OCI-LY7 (cell line): ENCODE measurements around the gene KCNQ2. TPM values are rescaled to one million over a fixed set of nuclear protein-coding genes. Genes with fewer than 3 reads are reported as not detected.

Experiments
- BruUV-seq: library from RNA; stranded (reverse); fragments of 400-500 nt; replicated peaks from 2 replicates; lab custom pipeline; 2021; lab: Mats Ljungman, UMichigan
- CTCF ChIA-PET: fragments of 300-600 bp; sonication (Branson Sonifier 250); formaldehyde crosslinking; loops from one replicate; lab custom pipeline; 2022; ENCODE audit warnings: antibody characterized with exemption; ENCODE audit not compliant: unreplicated experiment; lab: Charles Lee
- POLR2A ChIA-PET: fragments of 300-600 bp; sonication (Branson Sonifier 250); formaldehyde crosslinking; loops from one replicate; lab custom pipeline; 2022; ENCODE audit warnings: antibody characterized with exemption; lab: Charles Lee
- DNase-seq: peaks from one replicate; pipeline ENCODE4 v3.0.0-alpha.2; 2015; ENCODE audit warnings: low spot score
- H2AFZ ChIP-seq: fragments of 200-600 bp; sonication (generic), shearing (Covaris generic); 2 replicates; pipeline ENCODE4 v1.6.1; 2014; ENCODE audit warnings: mild to moderate bottlenecking, antibody characterized with exemption, low read length, moderate library complexity
- H3K27ac ChIP-seq: fragments of 200-600 bp; sonication (generic); 2 replicates; pipeline ENCODE4 v1.5.1; 2014; ENCODE audit warnings: mixed run types, low read depth, mild to moderate bottlenecking, moderate library complexity, low read length, inconsistent platforms; ENCODE audit not compliant: poor library complexity, severe bottlenecking
- H3K36me3 ChIP-seq: fragments of 200-600 bp; sonication (generic); 2 replicates; pipeline ENCODE4 v1.6.1; 2014; ENCODE audit warnings: mild to moderate bottlenecking, antibody characterized with exemption, low read length, moderate library complexity, mixed read lengths; ENCODE audit not compliant: insufficient read depth
- H3K4me1 ChIP-seq: fragments of 200-600 bp; sonication (generic); 2 replicates; pipeline ENCODE4 v1.5.1; 2014; ENCODE audit warnings: mild to moderate bottlenecking, low read length; ENCODE audit not compliant: insufficient read depth, poor library complexity, severe bottlenecking
- H3K4me2 ChIP-seq: fragments of 200-600 bp; sonication (generic); 2 replicates; pipeline ENCODE4 v1.6.1; 2014; ENCODE audit warnings: mild to moderate bottlenecking, low read length
- H3K4me3 ChIP-seq: fragments of 200-600 bp; sonication (generic); 2 replicates; pipeline ENCODE4 v1.5.1; 2014; ENCODE audit warnings: mild to moderate bottlenecking, low read depth, low read length; ENCODE audit not compliant: poor library complexity, severe bottlenecking
- H3K79me2 ChIP-seq: fragments of 200-600 bp; sonication (generic); 2 replicates; pipeline ENCODE4 v1.6.1; 2016; ENCODE audit warnings: low read depth, mild to moderate bottlenecking, low read length, moderate library complexity, mixed read lengths; ENCODE audit not compliant: insufficient read depth
- H3K9me2 ChIP-seq: fragments of 200-600 bp; sonication (generic); 2 replicates; pipeline ENCODE4 v1.6.1; 2016; ENCODE audit warnings: mild to moderate bottlenecking, low read length, mixed read lengths; ENCODE audit not compliant: insufficient read depth
- H3K9me3 ChIP-seq: fragments of 200-600 bp; sonication (generic); 2 replicates; pipeline ENCODE4 v1.6.1; 2014; ENCODE audit warnings: mild to moderate bottlenecking, mixed run types, low read length, mixed read lengths
- H4K20me1 ChIP-seq: fragments of 200-600 bp; sonication (generic); 2 replicates; pipeline ENCODE4 v1.6.1; 2014; ENCODE audit warnings: mild to moderate bottlenecking, antibody characterized with exemption, low read length, moderate library complexity, mixed read lengths; ENCODE audit not compliant: insufficient read depth
- CTCF ChIP-seq: fragments of 200-600 bp; sonication (generic); conservative IDR thresholded peaks from 2 replicates; pipeline ENCODE4 v1.5.1; 2014; ENCODE audit warnings: mild to moderate bottlenecking, antibody characterized with exemption, low read length, moderate library complexity, mixed read lengths
- EZH2phosphoT487 ChIP-seq: fragments of 200-600 bp; sonication (generic); IDR thresholded peaks from 2 replicates; pipeline ENCODE4 v1.6.1; 2018; ENCODE audit warnings: low read depth, borderline replicate concordance, mild to moderate bottlenecking, mixed run types, antibody characterized with exemption, low read length, moderate library complexity, mixed read lengths
- intact Hi-C: fragments of 100-400 bp; cut with micrococcal nuclease; formaldehyde crosslinking; loops from one replicate; pipeline ENCODE4 v1.10.0; 2022; ENCODE audit not compliant: unreplicated experiment
- total RNA-seq, 2 experiments: library from RNA; depleted of rRNA in 1 of 2; stranded (reverse); fragments of >200 nt in 1 of 2; shearing (Covaris generic) in 1 of 2; gene quantifications; 2 replicates each; pipeline ENCODE4 v1.2.3, GENCODE V29; 2014 to 2022

Gene KCNQ2
- total RNA-seq, 2 experiments from 2014 or later, result not detected

DNA sequence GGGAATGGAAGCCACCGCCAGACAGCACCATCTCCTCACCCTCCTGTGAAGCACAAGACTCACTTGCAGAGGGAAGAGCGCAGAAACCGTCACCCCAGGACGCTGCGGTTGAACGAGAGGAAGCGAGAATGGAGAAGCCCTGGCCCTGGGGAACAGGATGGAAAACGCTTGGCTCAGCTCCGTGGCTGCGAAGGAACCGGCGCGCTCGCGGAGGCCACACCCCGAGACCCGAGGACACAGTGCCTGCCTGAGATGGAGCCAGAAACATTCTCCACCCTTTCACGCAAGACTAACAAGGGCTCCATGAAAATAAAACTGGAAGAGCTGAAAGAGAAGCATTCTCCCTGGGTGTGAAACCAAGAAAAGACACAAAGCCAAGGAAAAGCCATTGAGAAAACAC is 86.0 kb downstream of the KCNQ2 start:
- no peak overlapping the region for H3K4me3 ChIP-seq
- H3K9me2 ChIP-seq, result no peaks in the 10 kb centered on the region
- ChIA-PET CTCF (no interaction called here), POLR2A (no interaction called here)
- intact Hi-C loops, result no loop called here
- TF ChIP-seq EZH2phosphoT487 (no peak), CTCF (no peak)
- no peaks in the 10 kb centered on the region for H3K36me3 ChIP-seq
- no TSS peak for BruUV-seq
- no peak overlapping the region for H2AFZ ChIP-seq
- H3K9me3 ChIP-seq, result no peaks in the 10 kb centered on the region
- H4K20me1 ChIP-seq, result no peaks in the 10 kb centered on the region
- no peak for DNase-seq
- no peak overlapping the region for H3K4me2 ChIP-seq
- no peaks in the 10 kb centered on the region for H3K4me1 ChIP-seq
- H3K79me2 ChIP-seq, result no peaks in the 10 kb centered on the region
- no peak overlapping the region for H3K27ac ChIP-seq

GRCh38 chr20:63385819-63386218 is 86.6 kb downstream of the KCNQ2 start:
- Histone ChIP-seq H3K79me2 (no peaks in the 10 kb centered on the region), H3K9me3 (no peaks in the 10 kb centered on the region), H3K27ac (no peak overlapping the region), H3K4me3 (no peak overlapping the region), H3K4me2 (no peak overlapping the region), H4K20me1 (no peaks in the 10 kb centered on the region), H3K4me1 (no peaks in the 10 kb centered on the region), H3K9me2 (no peaks in the 10 kb centered on the region), H2AFZ (no peak overlapping the region), H3K36me3 (no peaks in the 10 kb centered on the region)
- DNase-seq, result no peak
- CTCF ChIA-PET, result no interaction called here
- POLR2A ChIA-PET, result no interaction called here
- BruUV-seq, result no TSS peak
- TF ChIP-seq CTCF, result no peak
- TF ChIP-seq EZH2phosphoT487, result no peak
- intact Hi-C loops, result no loop called here

- no peaks in the 10 kb centered on the region for H3K9me3 ChIP-seq
- BruUV-seq, result no TSS peak
- CTCF ChIA-PET, result no interaction called here
Observed at GRCh38 chr20:63384336-63384735, 88.1 kb downstream of the KCNQ2 start.

More at GRCh38 chr20:63384336-63384735, 88.1 kb downstream of the KCNQ2 start:
- Histone ChIP-seq H3K79me2 (no peaks in the 10 kb centered on the region), H3K27ac (no peak overlapping the region), H4K20me1 (no peaks in the 10 kb centered on the region), H3K36me3 (no peaks in the 10 kb centered on the region), H2AFZ (no peak overlapping the region), H3K4me1 (no peaks in the 10 kb centered on the region), H3K4me2 (no peak overlapping the region), H3K9me2 (no peaks in the 10 kb centered on the region), H3K4me3 (no peak overlapping the region)
- POLR2A ChIA-PET, result no interaction called here
- no peak for DNase-seq
- intact Hi-C loops, result loop anchor here (5.0 kb wide), 1 partner anchor 77 kb away; no protein-coding TSS in a partner anchor
- TF ChIP-seq CTCF (no peak), EZH2phosphoT487 (no peak)
